HCT116 (cell line): Measurements from ENCODE around the gene MS4A15. TPM values are rescaled to one million over a fixed set of nuclear protein-coding genes. Genes with fewer than 3 reads are reported as not detected.

Experiments used
- ATAC-seq: fragments of 200-7000 bp; cut with Tn5 transposase; 2 replicates; pipeline ENCODE4 v1.9.1; 2020; ENCODE audit warnings: mild to moderate bottlenecking, moderate library complexity
- BruUV-seq: library from RNA; stranded (reverse); fragments of 400-500 nt; replicated peaks from 2 replicates; lab custom pipeline; 2021; lab: Mats Ljungman, UMichigan
- CTCF ChIA-PET: fragments of 300-600 bp; sonication (Branson Sonifier 250); formaldehyde crosslinking; loops from one replicate; lab custom pipeline; 2021; ENCODE audit warnings: antibody characterized with exemption; lab: Charles Lee
- POLR2A ChIA-PET: fragments of 300-600, 350-600 bp; sonication (Branson Sonifier 250); formaldehyde crosslinking; loops from one replicate; lab custom pipeline; 2021; ENCODE audit warnings: antibody characterized with exemption; lab: Charles Lee
- RAD21 ChIA-PET, 2 experiments: fragments of 300-600 bp; sonication (Branson Sonifier 250); formaldehyde crosslinking; loops; one replicate each; lab custom pipeline; 2023; ENCODE audit warnings: low total read pairs in 2 of 2; ENCODE audit not compliant: uncharacterized antibody in 2 of 2, unreplicated experiment in 2 of 2, low non-redundant PET in 1 of 2; lab: Charles Lee
- DNase-seq: peaks from one replicate; pipeline ENCODE4 v3.0.0-alpha.2; 2010; ENCODE audit warnings: low read depth, low spot score
- H2AFZ ChIP-seq: fragments of 200-600 bp; shearing (Covaris generic), sonication (generic); 2 replicates; pipeline ENCODE4 v1.6.1; 2017; ENCODE audit warnings: low read depth, mixed run types, mixed read lengths, antibody characterized with exemption, low read length; ENCODE audit not compliant: poor library complexity, severe bottlenecking
- H3K27ac ChIP-seq: 2 replicates; pipeline ENCODE4 v1.5.1; 2012; ENCODE audit warnings: low read depth, low read length
- H3K27me3 ChIP-seq: fragments of 200-600 bp; sonication (generic); 2 replicates; pipeline ENCODE4 v1.6.1; 2016; ENCODE audit warnings: mixed run types, low read length, mixed read lengths; ENCODE audit not compliant: insufficient read depth
- H3K36me3 ChIP-seq, 2 experiments: fragments of 200-500 bp in 1 of 2; fragments of 200-600 bp in 1 of 2; sonication (Bioruptor generic) in 1 of 2; sonication (generic) in 1 of 2; 2 replicates each; pipeline versions ENCODE4 v1.5.1 to v1.6.1; 2014 to 2016; ENCODE audit warnings: low read length in 2 of 2, inconsistent platforms in 1 of 2, mixed read lengths in 1 of 2, mixed run types in 1 of 2; ENCODE audit not compliant: insufficient read depth in 2 of 2, control insufficient read depth in 1 of 2
- H3K4me1 ChIP-seq, 2 experiments: fragments of 200-600 bp in 1 of 2; sonication (generic) in 1 of 2; 2 replicates each; pipeline versions ENCODE4 v1.5.1 to v1.6.1; 2012 to 2017; ENCODE audit warnings: low read length in 2 of 2, inconsistent platforms in 1 of 2, mild to moderate bottlenecking in 1 of 2, mixed read lengths in 1 of 2, mixed run types in 1 of 2, moderate library complexity in 1 of 2; ENCODE audit not compliant: insufficient read depth in 2 of 2, control insufficient read depth in 1 of 2
- H3K4me2 ChIP-seq: fragments of 200-600 bp; sonication (generic); 2 replicates; pipeline ENCODE4 v1.6.1; 2017; ENCODE audit warnings: mixed run types, low read length, mixed read lengths
- H3K4me3 ChIP-seq, 2 experiments: fragments of 200-600 bp in 1 of 2; sonication (generic) in 1 of 2; replicated peaks in 1 of 2; 2 replicates each; pipeline ENCODE4 v1.5.1; 2011 to 2016; ENCODE audit warnings: low read length in 2 of 2, control low read depth in 1 of 2, low read depth in 1 of 2, mild to moderate bottlenecking in 1 of 2, mixed read lengths in 1 of 2, mixed run types in 1 of 2
- H3K79me2 ChIP-seq: fragments of 200-600 bp; sonication (generic); 2 replicates; pipeline ENCODE4 v1.6.1; 2017; ENCODE audit warnings: mild to moderate bottlenecking, mixed run types, low read length, moderate library complexity, mixed read lengths; ENCODE audit not compliant: insufficient read depth
- H3K9ac ChIP-seq: fragments of 200-600 bp; sonication (generic); 2 replicates; pipeline ENCODE4 v1.6.1; 2016; ENCODE audit warnings: low read length, mixed read lengths
- H3K9me2 ChIP-seq: fragments of 200-600 bp; sonication (generic), shearing (Covaris generic); 2 replicates; pipeline ENCODE4 v1.6.1; 2017; ENCODE audit warnings: mixed run types, mild to moderate bottlenecking, moderate library complexity; ENCODE audit not compliant: insufficient read depth
- H3K9me3 ChIP-seq, 2 experiments: fragments of 200-500 bp in 1 of 2; fragments of 200-600 bp in 1 of 2; sonication (Bioruptor generic) in 1 of 2; sonication (generic) in 1 of 2; 2 replicates each; pipeline ENCODE4 v1.6.1; 2014 to 2017; ENCODE audit warnings: low read length in 2 of 2, mixed read lengths in 2 of 2, inconsistent platforms in 1 of 2, low read depth in 1 of 2, mild to moderate bottlenecking in 1 of 2, mixed run types in 1 of 2, moderate library complexity in 1 of 2; ENCODE audit not compliant: control insufficient read depth in 1 of 2, insufficient read depth in 1 of 2
- H4K20me1 ChIP-seq: fragments of 200-600 bp; sonication (generic), shearing (Covaris generic); 2 replicates; pipeline ENCODE4 v1.6.1; 2017; ENCODE audit warnings: mixed run types, mild to moderate bottlenecking, moderate library complexity; ENCODE audit not compliant: insufficient read depth
- CEBPB ChIP-seq: IDR thresholded peaks from 2 replicates; pipeline ENCODE4 v1.6.1; 2012; ENCODE audit warnings: low read depth
- ELF1 ChIP-seq: IDR thresholded peaks from 2 replicates; pipeline ENCODE4 v1.6.1; 2012; ENCODE audit warnings: low read depth, borderline replicate concordance
- EZH2phosphoT487 ChIP-seq: fragments of 200-600 bp; IDR thresholded peaks from 2 replicates; pipeline ENCODE4 v1.6.1; 2018; ENCODE audit warnings: antibody characterized with exemption, borderline replicate concordance
- POLR2A ChIP-seq: IDR thresholded peaks from 2 replicates; pipeline ENCODE4 v1.7.0; 2011; ENCODE audit warnings: borderline replicate concordance; ENCODE audit not compliant: insufficient read depth, insufficient read length; ENCODE audit errors: extremely low read depth
- POLR2AphosphoS5 ChIP-seq: IDR thresholded peaks from 2 replicates; pipeline ENCODE4 v1.6.1; 2011; ENCODE audit warnings: mild to moderate bottlenecking, low read depth, low read length, moderate library complexity
- RAD21 ChIP-seq: IDR thresholded peaks from 2 replicates; pipeline ENCODE4 v1.6.1; 2012; ENCODE audit warnings: low read depth, mild to moderate bottlenecking
- SRF ChIP-seq: IDR thresholded peaks from 2 replicates; pipeline ENCODE4 v1.6.1; 2012; ENCODE audit warnings: low read depth
- ZNF274 ChIP-seq: fragments of 200-500 bp; sonication (Bioruptor generic); IDR thresholded peaks from 2 replicates; pipeline ENCODE4 v1.6.1; 2014; ENCODE audit warnings: mild to moderate bottlenecking, low read depth, low read length, inconsistent platforms
- intact Hi-C: fragments of 100-400 bp; cut with micrococcal nuclease; formaldehyde crosslinking; loops from 2 replicates; pipeline ENCODE4 v1.10.0; 2022
- total RNA-seq: library from RNA; stranded (reverse); gene quantifications from one replicate; pipeline ENCODE4 v1.2.1, GENCODE V29; 2021; ENCODE audit not compliant: unreplicated experiment
- TF ChIP-seq, protein P1 (sequence below): IDR thresholded peaks from 2 replicates; pipeline ENCODE4 v1.6.1; 2012
- TF ChIP-seq, protein P2 (sequence below): IDR thresholded peaks from 2 replicates; pipeline ENCODE4 v1.6.1; 2011; ENCODE audit warnings: mild to moderate bottlenecking, low read length, moderate library complexity; ENCODE audit not compliant: insufficient replicate concordance; ENCODE audit errors: extremely low read depth
- TF ChIP-seq, protein P3 (sequence below), 3 experiments: fragments of 200-600 bp in 1 of 3; sonication (generic) in 1 of 3; IDR thresholded peaks in 2 of 3; conservative IDR thresholded peaks in 1 of 3; 2 replicates each; pipeline ENCODE4 v1.5.1; 2012 to 2017; ENCODE audit warnings: low read depth in 2 of 3, low read length in 2 of 3, antibody characterized with exemption in 1 of 3, borderline replicate concordance in 1 of 3, control low read depth in 1 of 3, mild to moderate bottlenecking in 1 of 3, mixed read lengths in 1 of 3, mixed run types in 1 of 3, moderate library complexity in 1 of 3; ENCODE audit not compliant: insufficient read depth in 1 of 3

MS4A15 gene
- total RNA-seq, 1 experiment from 2014 or later = 1.5 TPM

DNA sequence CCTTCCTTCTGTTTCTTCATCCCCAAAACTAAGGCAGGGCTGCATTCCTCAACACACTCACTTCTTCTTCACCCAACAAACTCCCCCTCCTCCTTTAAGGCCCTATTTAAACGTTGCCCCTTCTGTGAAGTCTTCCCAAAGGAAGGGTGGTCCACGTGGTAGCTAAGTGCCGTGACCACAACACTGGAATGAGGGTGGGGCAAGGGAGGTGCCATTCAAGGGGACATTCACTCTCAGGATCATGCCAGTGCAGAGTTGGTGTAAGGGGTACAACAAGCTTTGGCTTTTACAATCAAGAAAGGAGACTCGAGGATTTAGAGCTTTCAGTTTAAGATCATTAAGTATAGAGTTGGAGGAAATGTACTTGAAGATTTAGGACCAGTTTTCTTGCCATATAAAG lies 20.4 kb downstream of the MS4A15 start:
- Histone ChIP-seq H3K27me3 (no peaks in the 10 kb centered on the region), H3K79me2 (no peaks in the 10 kb centered on the region), H2AFZ (no peak overlapping the region), H4K20me1 (no peaks in the 10 kb centered on the region), H3K9me3 (no peaks in the 10 kb centered on the region), H3K4me1 (peaks cover 0 to 19% of the 10 kb centered on the region in 2 experiments; a peak in 3 of 4 replicates), H3K27ac (no peak overlapping the region), H3K4me3 (no peak overlapping the region), H3K9ac (no peak overlapping the region), H3K36me3 (no peaks in the 10 kb centered on the region), H3K9me2 (no peaks in the 10 kb centered on the region), H3K4me2 (no peak overlapping the region)
- no peak for ATAC-seq
- ChIA-PET POLR2A (interaction anchor here (0.8 kb wide), 1 partner anchor 9 kb away, joined by 3 read pairs; no protein-coding TSS in a partner anchor), CTCF (interaction anchor here (1.5 to 2.2 kb wide), 4 partner anchors 14 to 415 kb away, joined by 3 to 9 read pairs (median 6); partner anchors contain the start of gene MS4A15), RAD21 (no interaction called here)
- intact Hi-C loops = loop anchor here (10.0 kb wide), 1 partner anchor 608 kb away; no protein-coding TSS in a partner anchor
- BruUV-seq = no TSS peak
- TF ChIP-seq RAD21 (no peak), SRF (no peak), POLR2A (no peak), EZH2phosphoT487 (no peak), CEBPB (no peak), ELF1 (no peak), ZNF274 (no peak), POLR2AphosphoS5 (no peak)
- TF ChIP-seq, protein P1, sequence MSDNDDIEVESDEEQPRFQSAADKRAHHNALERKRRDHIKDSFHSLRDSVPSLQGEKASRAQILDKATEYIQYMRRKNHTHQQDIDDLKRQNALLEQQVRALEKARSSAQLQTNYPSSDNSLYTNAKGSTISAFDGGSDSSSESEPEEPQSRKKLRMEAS = no peak
- TF ChIP-seq, protein P2, sequence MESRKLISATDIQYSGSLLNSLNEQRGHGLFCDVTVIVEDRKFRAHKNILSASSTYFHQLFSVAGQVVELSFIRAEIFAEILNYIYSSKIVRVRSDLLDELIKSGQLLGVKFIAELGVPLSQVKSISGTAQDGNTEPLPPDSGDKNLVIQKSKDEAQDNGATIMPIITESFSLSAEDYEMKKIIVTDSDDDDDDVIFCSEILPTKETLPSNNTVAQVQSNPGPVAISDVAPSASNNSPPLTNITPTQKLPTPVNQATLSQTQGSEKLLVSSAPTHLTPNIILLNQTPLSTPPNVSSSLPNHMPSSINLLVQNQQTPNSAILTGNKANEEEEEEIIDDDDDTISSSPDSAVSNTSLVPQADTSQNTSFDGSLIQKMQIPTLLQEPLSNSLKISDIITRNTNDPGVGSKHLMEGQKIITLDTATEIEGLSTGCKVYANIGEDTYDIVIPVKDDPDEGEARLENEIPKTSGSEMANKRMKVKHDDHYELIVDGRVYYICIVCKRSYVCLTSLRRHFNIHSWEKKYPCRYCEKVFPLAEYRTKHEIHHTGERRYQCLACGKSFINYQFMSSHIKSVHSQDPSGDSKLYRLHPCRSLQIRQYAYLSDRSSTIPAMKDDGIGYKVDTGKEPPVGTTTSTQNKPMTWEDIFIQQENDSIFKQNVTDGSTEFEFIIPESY = no peak
- TF ChIP-seq, protein P3, sequence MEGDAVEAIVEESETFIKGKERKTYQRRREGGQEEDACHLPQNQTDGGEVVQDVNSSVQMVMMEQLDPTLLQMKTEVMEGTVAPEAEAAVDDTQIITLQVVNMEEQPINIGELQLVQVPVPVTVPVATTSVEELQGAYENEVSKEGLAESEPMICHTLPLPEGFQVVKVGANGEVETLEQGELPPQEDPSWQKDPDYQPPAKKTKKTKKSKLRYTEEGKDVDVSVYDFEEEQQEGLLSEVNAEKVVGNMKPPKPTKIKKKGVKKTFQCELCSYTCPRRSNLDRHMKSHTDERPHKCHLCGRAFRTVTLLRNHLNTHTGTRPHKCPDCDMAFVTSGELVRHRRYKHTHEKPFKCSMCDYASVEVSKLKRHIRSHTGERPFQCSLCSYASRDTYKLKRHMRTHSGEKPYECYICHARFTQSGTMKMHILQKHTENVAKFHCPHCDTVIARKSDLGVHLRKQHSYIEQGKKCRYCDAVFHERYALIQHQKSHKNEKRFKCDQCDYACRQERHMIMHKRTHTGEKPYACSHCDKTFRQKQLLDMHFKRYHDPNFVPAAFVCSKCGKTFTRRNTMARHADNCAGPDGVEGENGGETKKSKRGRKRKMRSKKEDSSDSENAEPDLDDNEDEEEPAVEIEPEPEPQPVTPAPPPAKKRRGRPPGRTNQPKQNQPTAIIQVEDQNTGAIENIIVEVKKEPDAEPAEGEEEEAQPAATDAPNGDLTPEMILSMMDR (IDR thresholded peaks at IDR 0.05 in 2 of 3, conservative IDR thresholded peaks at IDR 0.05 in 1 of 3; ENCODE audit: borderline replicate concordance in 1 of 3, insufficient read depth in 1 of 3, low read depth in 2 of 3, low read length in 2 of 3) = no peak
- DNase-seq = no peak
